GM12801 (cell line): ENCODE data around the gene TP73.

ENCODE experiments used
- CTCF ChIP-seq: IDR thresholded peaks from one replicate; pipeline ENCODE4 v1.5.1; 2011; ENCODE audit warnings: control low read depth; ENCODE audit not compliant: insufficient read length; ENCODE audit errors: extremely low read depth

Gene TP73

GRCh38 chr1:3675436-3675835 is 23.1 kb downstream of the TP73 start:
- TF ChIP-seq CTCF = no peak

DNA sequence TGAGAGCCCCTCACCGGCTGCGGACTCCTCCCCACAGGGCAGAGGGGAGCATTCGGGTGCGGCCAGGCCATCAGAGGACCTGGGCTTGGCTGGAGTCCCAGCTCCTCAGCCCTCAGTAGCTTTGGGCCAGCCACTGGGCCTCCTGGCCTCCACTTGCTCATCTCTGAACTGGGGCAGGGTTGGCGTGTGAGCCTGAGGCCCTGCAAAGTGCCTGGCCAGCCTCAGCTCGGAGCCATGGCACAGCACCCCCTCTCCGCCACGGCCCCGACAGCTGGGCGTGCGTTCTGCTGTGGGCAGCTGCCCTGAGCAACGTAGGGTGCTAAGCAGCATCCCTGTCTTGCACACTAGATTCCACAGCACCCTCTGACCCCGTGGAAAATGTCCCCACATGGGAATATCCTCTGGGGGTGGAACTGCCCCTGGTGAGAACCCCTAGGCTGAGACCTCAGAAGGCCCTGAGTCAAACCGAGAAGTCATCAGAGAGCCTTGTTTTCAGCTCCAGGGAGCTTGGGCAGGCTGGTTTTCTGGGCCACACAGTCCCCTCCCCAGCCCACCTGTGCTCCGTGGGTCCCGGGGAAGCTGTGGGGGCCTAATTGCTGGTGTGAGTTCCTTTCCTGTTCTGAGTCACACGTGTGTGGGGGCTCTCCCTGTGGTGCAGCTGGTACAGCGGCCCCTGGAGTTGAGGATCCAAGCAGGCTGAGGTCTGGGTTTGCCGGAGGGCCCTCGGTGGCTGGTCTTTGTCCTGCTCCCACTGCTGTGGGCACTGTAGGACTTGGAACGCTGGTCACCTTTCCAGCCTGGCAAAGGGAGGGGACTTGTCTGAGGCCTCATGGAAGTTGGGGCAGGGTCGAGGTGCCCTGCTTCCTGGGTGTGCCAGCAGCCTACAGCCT is 24.5 kb downstream of the TP73 start:
- no peak for TF ChIP-seq CTCF

- TF ChIP-seq CTCF = no peak
These were observed 25.2 kb downstream of the TP73 start for GRCh38 chr1:3677484-3677883.

DNA sequence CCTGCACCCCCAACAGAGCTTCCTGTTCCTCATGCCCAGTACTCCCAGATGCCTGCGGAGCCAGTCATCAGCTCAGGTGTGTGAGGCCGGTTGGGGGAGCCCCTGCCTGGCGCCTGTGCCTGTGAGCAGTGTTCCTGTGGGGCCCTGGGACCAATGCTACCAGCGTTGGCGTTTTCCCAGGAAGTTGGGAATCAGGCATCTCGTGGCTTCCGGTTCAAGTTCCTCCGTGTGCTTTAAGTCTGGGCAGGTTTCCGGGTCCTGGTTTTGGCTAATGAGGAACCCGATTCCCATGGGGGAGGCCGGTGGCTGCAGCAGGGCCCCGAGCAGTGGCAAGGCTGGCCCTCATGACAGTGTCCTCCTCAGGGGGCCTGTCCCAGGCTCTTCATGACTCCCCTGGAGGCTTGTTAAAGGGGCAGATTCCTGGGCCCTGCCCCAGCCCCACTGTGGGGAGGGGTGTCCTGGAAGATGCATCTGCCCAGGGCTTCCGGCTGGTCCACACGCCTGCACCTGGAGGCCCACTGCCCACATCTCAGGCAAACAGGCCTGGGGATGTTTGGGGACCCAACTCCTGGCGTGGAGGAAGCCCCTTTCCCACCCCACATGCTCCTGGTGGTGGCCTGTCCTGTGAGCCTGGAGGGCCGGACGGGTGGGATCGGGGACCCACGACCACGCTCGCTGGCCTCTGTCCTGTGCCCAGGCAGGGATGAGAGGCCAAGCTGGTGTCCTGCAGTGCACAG is 26.2 kb downstream of the TP73 start:
- no peak for TF ChIP-seq CTCF

- no peak for TF ChIP-seq CTCF
These were observed 26.8 kb downstream of the TP73 start for GRCh38 chr1:3679098-3679555.

DNA sequence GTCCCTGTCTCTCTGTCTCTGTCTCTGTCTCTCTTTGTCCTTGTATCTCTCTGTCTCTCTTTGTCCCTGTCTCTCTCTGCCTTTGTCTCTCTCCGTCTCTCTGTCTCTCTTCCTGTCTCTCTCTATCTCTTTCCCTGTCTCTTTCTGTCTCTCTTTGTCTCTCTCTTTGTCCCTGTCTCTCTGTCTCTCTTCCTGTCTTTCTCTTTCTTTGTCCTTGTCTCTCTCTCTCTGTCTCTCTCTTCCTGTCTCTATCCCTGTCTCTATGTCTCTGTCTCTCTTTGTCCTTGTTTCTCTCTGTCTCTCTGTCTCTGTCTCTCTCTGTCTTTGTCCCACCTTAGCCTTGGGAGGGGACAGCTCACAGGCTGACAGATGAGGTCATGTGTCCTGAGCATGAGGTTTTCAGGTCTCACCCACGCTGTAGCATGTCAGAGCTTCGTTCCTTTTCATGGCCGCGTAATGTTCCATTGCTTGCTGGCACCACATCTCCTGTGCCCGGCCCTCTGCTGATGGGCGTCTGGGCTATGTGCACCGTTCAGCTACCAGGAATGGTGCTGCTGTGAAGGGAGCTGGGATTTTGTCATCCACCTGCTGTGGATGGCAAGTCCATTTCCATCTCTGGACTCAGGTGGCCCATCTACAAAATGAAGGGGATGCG is 27.6 kb downstream of the TP73 start:
- no peak for TF ChIP-seq CTCF
